Liver (tissue), 9 donors: ENCODE measurements around the gene PGS1. TPM values are rescaled to one million over a fixed set of nuclear protein-coding genes. Genes with fewer than 3 reads are reported as not detected.
A peak's percentile ranks its signal among the peaks of the same experiment; 100 is the strongest.

Source experiments
- DNase-seq: peaks from one replicate; pipeline ENCODE4 v3.0.0-alpha.2; 2017; ENCODE audit warnings: low spot score
- H3K27ac ChIP-seq, 2 donors: one replicate each; pipeline ENCODE4 v1.7.0; 2013; ENCODE audit warnings: inconsistent platforms in 2 of 2, low read length in 2 of 2, control low read depth in 1 of 2, low read depth in 1 of 2, mild to moderate bottlenecking in 1 of 2
- H3K27me3 ChIP-seq, 4 donors: one replicate each; pipeline versions ENCODE4 v1.6.1 to v1.7.0; 2013; ENCODE audit warnings: low read length in 3 of 4, inconsistent platforms in 1 of 4, mild to moderate bottlenecking in 1 of 4, moderate library complexity in 1 of 4; ENCODE audit not compliant: control insufficient read depth in 4 of 4, insufficient read depth in 4 of 4
- H3K36me3 ChIP-seq, 4 donors: one replicate each; pipeline versions ENCODE4 v1.6.1 to v1.7.0; 2013; ENCODE audit warnings: low read length in 3 of 4, mild to moderate bottlenecking in 3 of 4, low read depth in 1 of 4, moderate library complexity in 1 of 4; ENCODE audit not compliant: control insufficient read depth in 4 of 4, insufficient read depth in 3 of 4
- H3K4me1 ChIP-seq, 4 donors: one replicate each; pipeline versions ENCODE4 v1.6.1 to v1.7.0; 2013; ENCODE audit warnings: low read length in 3 of 4, mild to moderate bottlenecking in 3 of 4, moderate library complexity in 1 of 4; ENCODE audit not compliant: control insufficient read depth in 4 of 4, insufficient read depth in 4 of 4
- H3K4me3 ChIP-seq, 3 donors: one replicate each; pipeline versions ENCODE4 v1.6.1 to v1.7.0; 2013; ENCODE audit warnings: low read length in 3 of 3, control low read depth in 1 of 3, low read depth in 1 of 3, mild to moderate bottlenecking in 1 of 3
- H3K9ac ChIP-seq, 2 donors: one replicate each; pipeline ENCODE4 v1.7.0; 2013; ENCODE audit warnings: low read length in 2 of 2, mild to moderate bottlenecking in 2 of 2, moderate library complexity in 2 of 2, control low read depth in 1 of 2, low read depth in 1 of 2
- H3K9me3 ChIP-seq, 4 donors: one replicate each; pipeline versions ENCODE4 v1.6.1 to v1.7.0; 2013; ENCODE audit warnings: low read length in 3 of 4; ENCODE audit not compliant: control insufficient read depth in 4 of 4
- EGR1 ChIP-seq, 2 donors: IDR thresholded peaks; 2 replicates each; pipeline ENCODE4 v1.6.1; 2016 to 2018; ENCODE audit warnings: antibody characterized with exemption in 2 of 2, low read depth in 2 of 2
- GABPA ChIP-seq, 2 donors: IDR thresholded peaks in 1 of 2; conservative IDR thresholded peaks in 1 of 2; 2 replicates each; pipeline ENCODE4 v1.6.1; 2016; ENCODE audit warnings: antibody characterized with exemption in 2 of 2, mild to moderate bottlenecking in 1 of 2, moderate library complexity in 1 of 2
- HNF4A ChIP-seq, 2 donors: conservative IDR thresholded peaks; 2 replicates each; pipeline ENCODE4 v1.6.1; 2016; ENCODE audit warnings: antibody characterized with exemption in 2 of 2, mild to moderate bottlenecking in 2 of 2
- RAD21 ChIP-seq, 2 donors: IDR thresholded peaks; 2 replicates each; pipeline ENCODE4 v1.6.1; 2016; ENCODE audit warnings: antibody characterized with exemption in 2 of 2, mild to moderate bottlenecking in 2 of 2
- RXRA ChIP-seq, 2 donors: IDR thresholded peaks; 2 replicates each; pipeline ENCODE4 v1.6.1; 2017 to 2018; ENCODE audit warnings: antibody characterized with exemption in 2 of 2, mild to moderate bottlenecking in 1 of 2
- YY1 ChIP-seq: IDR thresholded peaks from 2 replicates; pipeline ENCODE4 v1.6.1; 2016; ENCODE audit warnings: antibody characterized with exemption, mild to moderate bottlenecking
- WGBS: extraction: QIAGEN DNeasy Blood & Tissue Kit; methylation state at CpG from one replicate; pipeline ENCODE4 v1.1.7; 2013; 5-methylcytosine and 5-hydroxymethylcytosine counted together
- polyA plus RNA-seq, 2 donors: library from polyadenylated mRNA; stranded (reverse) in 1 of 2; unstranded in 1 of 2; fragments of 200-250 nt in 1 of 2; fragments of >200 nt in 1 of 2; fragmentation: Nextera tagmentation in 1 of 2; extraction: Ambion mirVana in 1 of 2; gene quantifications; one replicate each; pipeline versions ENCODE4 v1.2.1 to v1.2.3, GENCODE V29; 2013 to 2015
- total RNA-seq, 2 donors: library from RNA; depleted of rRNA; stranded (reverse); fragments of >200 nt; gene quantifications; one replicate each; pipeline ENCODE4 v1.2.3, GENCODE V29; 2014
- TF ChIP-seq, protein P1 (sequence below): IDR thresholded peaks from 2 replicates; pipeline ENCODE4 v1.6.1; 2016; ENCODE audit warnings: antibody characterized with exemption, mild to moderate bottlenecking
- donor health status: healthy.
- donor health status: healthy.
- donor health status: healthy.
- donor health status: healthy.
- donor health status: healthy.

The PGS1 gene, protein sequence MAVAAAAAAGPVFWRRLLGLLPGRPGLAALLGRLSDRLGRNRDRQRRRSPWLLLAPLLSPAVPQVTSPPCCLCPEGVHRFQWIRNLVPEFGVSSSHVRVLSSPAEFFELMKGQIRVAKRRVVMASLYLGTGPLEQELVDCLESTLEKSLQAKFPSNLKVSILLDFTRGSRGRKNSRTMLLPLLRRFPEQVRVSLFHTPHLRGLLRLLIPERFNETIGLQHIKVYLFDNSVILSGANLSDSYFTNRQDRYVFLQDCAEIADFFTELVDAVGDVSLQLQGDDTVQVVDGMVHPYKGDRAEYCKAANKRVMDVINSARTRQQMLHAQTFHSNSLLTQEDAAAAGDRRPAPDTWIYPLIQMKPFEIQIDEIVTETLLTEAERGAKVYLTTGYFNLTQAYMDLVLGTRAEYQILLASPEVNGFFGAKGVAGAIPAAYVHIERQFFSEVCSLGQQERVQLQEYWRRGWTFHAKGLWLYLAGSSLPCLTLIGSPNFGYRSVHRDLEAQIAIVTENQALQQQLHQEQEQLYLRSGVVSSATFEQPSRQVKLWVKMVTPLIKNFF
- total RNA-seq = 10 to 100 TPM; 13.5 to 24.1 TPM
- 10 to 100 TPM in 1 of 2 donors, 1 to 10 TPM in 1; 8.1 to 10.9 TPM for polyA plus RNA-seq

DNA sequence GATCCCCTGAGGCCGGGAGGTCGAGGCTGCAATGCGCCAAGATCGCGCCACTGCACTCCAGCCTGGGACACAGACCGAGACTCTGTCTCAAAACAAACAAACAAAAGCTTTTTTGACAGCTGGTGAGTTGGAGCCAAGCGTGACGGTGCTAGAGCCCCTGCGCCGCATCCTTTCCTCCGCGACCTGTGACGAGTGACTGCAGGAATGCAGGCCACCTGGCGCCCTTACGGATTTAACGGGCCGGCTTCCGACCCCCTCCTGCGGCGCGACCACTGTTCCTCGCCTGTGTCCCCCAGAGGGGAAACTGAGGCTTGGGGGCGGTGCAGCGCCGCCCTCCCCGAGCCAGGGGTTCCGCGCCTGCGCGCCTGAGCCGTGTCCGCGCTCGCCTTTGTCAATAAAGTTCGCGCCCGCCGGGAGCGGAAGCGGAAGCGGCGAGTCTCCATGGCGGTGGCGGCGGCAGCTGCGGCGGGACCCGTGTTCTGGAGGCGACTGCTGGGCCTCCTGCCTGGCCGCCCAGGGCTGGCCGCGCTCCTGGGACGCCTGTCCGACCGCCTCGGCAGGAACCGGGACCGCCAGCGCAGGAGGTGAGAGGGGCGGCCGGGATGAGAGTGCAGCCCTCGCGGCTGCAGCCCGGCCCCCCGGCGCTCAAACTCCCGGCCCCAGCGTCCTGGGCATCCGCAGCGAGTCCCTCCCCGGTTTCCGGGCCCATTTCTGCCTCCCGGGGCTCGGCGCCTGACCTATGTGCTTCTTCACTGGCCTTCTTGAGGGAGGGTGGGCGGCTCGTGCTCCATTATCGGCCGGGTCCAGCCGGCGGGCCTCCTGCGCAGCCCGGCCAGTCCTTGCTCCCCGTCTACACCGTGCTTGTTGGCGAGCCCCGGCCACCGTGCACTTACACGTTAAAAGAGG lies at the start of gene PGS1:
PGS1 (plus strand) TSS at position 425 of the 906 bp plus-strand sequence; CDS start at position 442, 17 bp downstream.
- no peaks in the 10 kb centered on the region for H3K27me3 ChIP-seq
- peaks cover 6 to 17% (median 12%) of the 10 kb centered on the region in 4 donors for H3K4me1 ChIP-seq
- 2% methylated on average over 89 of the region's 89 CpGs for WGBS
- DNase-seq = peak; percentile 82
- H3K9me3 ChIP-seq = no peaks in the 10 kb centered on the region
- TF ChIP-seq RAD21 (IDR thresholded peaks at IDR 0.05) (no peak), RXRA (IDR thresholded peaks at IDR 0.05) (no peak), GABPA (IDR thresholded peaks at IDR 0.05 in 1 of 2, conservative IDR thresholded peaks at IDR 0.05 in 1 of 2) (peak; percentile 71 to 93), YY1 (peak; percentile 80), HNF4A (conservative IDR thresholded peaks at IDR 0.05) (no peak), EGR1 (IDR thresholded peaks at IDR 0.05; ENCODE audit: low read depth in 2 of 2) (peak in 1 of 2 donors; percentile 21)
- TF ChIP-seq, protein P1, sequence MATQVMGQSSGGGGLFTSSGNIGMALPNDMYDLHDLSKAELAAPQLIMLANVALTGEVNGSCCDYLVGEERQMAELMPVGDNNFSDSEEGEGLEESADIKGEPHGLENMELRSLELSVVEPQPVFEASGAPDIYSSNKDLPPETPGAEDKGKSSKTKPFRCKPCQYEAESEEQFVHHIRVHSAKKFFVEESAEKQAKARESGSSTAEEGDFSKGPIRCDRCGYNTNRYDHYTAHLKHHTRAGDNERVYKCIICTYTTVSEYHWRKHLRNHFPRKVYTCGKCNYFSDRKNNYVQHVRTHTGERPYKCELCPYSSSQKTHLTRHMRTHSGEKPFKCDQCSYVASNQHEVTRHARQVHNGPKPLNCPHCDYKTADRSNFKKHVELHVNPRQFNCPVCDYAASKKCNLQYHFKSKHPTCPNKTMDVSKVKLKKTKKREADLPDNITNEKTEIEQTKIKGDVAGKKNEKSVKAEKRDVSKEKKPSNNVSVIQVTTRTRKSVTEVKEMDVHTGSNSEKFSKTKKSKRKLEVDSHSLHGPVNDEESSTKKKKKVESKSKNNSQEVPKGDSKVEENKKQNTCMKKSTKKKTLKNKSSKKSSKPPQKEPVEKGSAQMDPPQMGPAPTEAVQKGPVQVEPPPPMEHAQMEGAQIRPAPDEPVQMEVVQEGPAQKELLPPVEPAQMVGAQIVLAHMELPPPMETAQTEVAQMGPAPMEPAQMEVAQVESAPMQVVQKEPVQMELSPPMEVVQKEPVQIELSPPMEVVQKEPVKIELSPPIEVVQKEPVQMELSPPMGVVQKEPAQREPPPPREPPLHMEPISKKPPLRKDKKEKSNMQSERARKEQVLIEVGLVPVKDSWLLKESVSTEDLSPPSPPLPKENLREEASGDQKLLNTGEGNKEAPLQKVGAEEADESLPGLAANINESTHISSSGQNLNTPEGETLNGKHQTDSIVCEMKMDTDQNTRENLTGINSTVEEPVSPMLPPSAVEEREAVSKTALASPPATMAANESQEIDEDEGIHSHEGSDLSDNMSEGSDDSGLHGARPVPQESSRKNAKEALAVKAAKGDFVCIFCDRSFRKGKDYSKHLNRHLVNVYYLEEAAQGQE = no peak
- peaks cover 0 to 3% (median under 1%) of the 10 kb centered on the region in 4 donors for H3K36me3 ChIP-seq
- peak within 1 kb of the TSS; percentile 83 to 95 for H3K27ac ChIP-seq
- peak within 1 kb of the TSS; percentile 74 to 81 for H3K9ac ChIP-seq
- peak within 1 kb of the TSS; percentile 82 to 95 (median 92) for H3K4me3 ChIP-seq

DNA sequence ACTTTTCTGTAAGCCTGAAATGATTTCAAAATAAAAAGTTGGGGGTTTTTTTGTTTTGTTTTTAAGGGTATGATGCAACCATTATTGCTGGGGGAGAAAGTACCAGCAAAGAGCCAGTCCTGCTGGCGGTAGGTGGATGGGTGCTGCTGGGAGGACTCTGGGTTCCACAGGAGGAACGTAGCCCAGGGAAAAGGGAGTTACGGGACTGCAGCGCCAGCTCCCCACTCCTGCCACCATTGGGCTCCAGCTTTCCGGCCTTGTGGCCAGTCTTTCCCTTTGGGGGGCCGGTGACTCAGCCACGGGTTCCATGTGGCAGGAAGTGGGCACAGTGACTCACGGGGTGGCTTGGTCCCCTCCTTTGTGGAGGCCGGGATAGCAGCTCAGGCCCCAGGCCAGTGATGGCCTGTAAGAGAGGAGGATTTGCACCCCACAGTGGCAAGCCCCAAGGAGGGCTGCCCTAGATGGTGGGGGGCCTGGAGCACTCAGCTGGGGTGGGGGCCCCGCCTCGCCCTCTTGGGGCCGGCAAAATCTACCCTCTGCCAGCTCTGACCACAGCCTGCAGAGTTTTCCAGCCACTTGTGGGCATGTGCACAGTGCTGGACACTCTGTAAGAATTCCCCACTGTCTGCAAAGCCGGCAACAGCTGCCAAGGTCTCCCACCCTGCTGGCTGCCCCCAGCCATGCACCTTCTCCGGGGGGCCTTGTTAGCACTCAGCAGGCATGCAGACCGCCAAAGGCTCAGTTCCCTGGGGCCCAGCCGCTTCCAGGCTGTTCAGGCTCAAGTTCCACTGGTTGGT lies 49.0 kb upstream of the PGS1 start:
- no peak for TF ChIP-seq RXRA (IDR thresholded peaks at IDR 0.05)
- Histone ChIP-seq H3K27ac (no peak overlapping the region), H3K27me3 (no peaks in the 10 kb centered on the region), H3K9me3 (no peaks in the 10 kb centered on the region), H3K36me3 (no peaks in the 10 kb centered on the region), H3K9ac (no peak overlapping the region), H3K4me1 (peaks cover 0 to 7% (median 1%) of the 10 kb centered on the region in 4 donors), H3K4me3 (no peak overlapping the region)
- WGBS = 80% methylated on average over 16 of the region's 16 CpGs
- no peak for DNase-seq
